Left ventricle myocardium inferior (tissue), 1 donor: ENCODE results near the gene ITGA6. TPM values are rescaled to one million over a fixed set of nuclear protein-coding genes. Genes with fewer than 3 reads are reported as not detected.
A peak's percentile ranks its signal among the peaks of the same experiment; 100 is the strongest.

ENCODE experiments used
- DNase-seq: peaks from one replicate; pipeline ENCODE4 v3.0.0-alpha.2; 2020
- H3K27ac ChIP-seq: fragments of 200-600 bp; replicated peaks from 2 replicates; pipeline ENCODE4 v1.8.0; 2021
- H3K27me3 ChIP-seq: fragments of 200-600 bp; 2 replicates; pipeline ENCODE4 v1.8.0; 2021; ENCODE audit warnings: low read depth
- H3K36me3 ChIP-seq: fragments of 200-600 bp; 2 replicates; pipeline ENCODE4 v1.8.0; 2021
- H3K4me1 ChIP-seq: fragments of 200-600 bp; 2 replicates; pipeline ENCODE4 v1.8.0; 2021
- H3K4me3 ChIP-seq: fragments of 200-600 bp; 2 replicates; pipeline ENCODE4 v1.8.0; 2021; ENCODE audit warnings: mild to moderate bottlenecking, moderate library complexity
- H3K9me3 ChIP-seq: fragments of 200-600 bp; replicated peaks from 2 replicates; pipeline ENCODE4 v1.8.0; 2021
- CTCF ChIP-seq: fragments of 200-600 bp; IDR thresholded peaks from 2 replicates; pipeline ENCODE4 v1.8.0; 2021; ENCODE audit warnings: antibody characterized with exemption, mild to moderate bottlenecking, borderline replicate concordance
- intact Hi-C: fragments of 100-400 bp; cut with micrococcal nuclease; formaldehyde crosslinking; loops from one replicate; pipeline ENCODE4 v1.11.0; 2022
- total RNA-seq: library from RNA; stranded (reverse); fragmentation: NEBNext Ultra II Directional; extraction: Animal tissue kit (Norgen Biotek cat#: 25700); gene quantifications from one replicate; pipeline ENCODE4 v1.2.1, GENCODE V29; 2021
- donor health status: DM: no; HTN: yes; CAD: no; lungs with severe emphysema.

Gene ITGA6
- total RNA-seq, 1 donor from 2014 or later = 42.0 TPM

GRCh38 chr2:172440795-172441194 is 13.4 kb downstream of the ITGA6 start:
- no peak for TF ChIP-seq CTCF
- Histone ChIP-seq H3K27ac (peak overlapping the region; percentile 65), H3K27me3 (no peaks in the 10 kb centered on the region), H3K9me3 (no peaks in the 10 kb centered on the region), H3K36me3 (no peaks in the 10 kb centered on the region), H3K4me3 (no peak overlapping the region), H3K4me1 (peaks cover 88% of the 10 kb centered on the region)
- no peak for DNase-seq
- intact Hi-C loops = no loop called here

- no peak for TF ChIP-seq CTCF
- DNase-seq = no peak
- Histone ChIP-seq H3K27ac (peak overlapping the region; percentile 20), H3K27me3 (no peaks in the 10 kb centered on the region), H3K9me3 (no peaks in the 10 kb centered on the region), H3K4me1 (peaks cover 88% of the 10 kb centered on the region), H3K36me3 (no peaks in the 10 kb centered on the region), H3K4me3 (no peak overlapping the region)
- intact Hi-C loops = no loop called here
Observed at GRCh38 chr2:172442072-172442895, 14.9 kb downstream of the ITGA6 start.

GRCh38 chr2:172445851-172446250 is 18.5 kb downstream of the ITGA6 start:
- H3K36me3 ChIP-seq = no peaks in the 10 kb centered on the region
- no peak overlapping the region for H3K4me3 ChIP-seq
- no peaks in the 10 kb centered on the region for H3K9me3 ChIP-seq
- TF ChIP-seq CTCF = no peak
- no peaks in the 10 kb centered on the region for H3K27me3 ChIP-seq
- DNase-seq = no peak
- intact Hi-C loops = no loop called here
- H3K4me1 ChIP-seq = peaks cover 80% of the 10 kb centered on the region
- no peak overlapping the region for H3K27ac ChIP-seq

- no peak for TF ChIP-seq CTCF
- Histone ChIP-seq H3K4me3 (no peak overlapping the region), H3K27me3 (no peaks in the 10 kb centered on the region), H3K9me3 (no peaks in the 10 kb centered on the region), H3K27ac (no peak overlapping the region), H3K4me1 (peaks cover 77% of the 10 kb centered on the region), H3K36me3 (no peaks in the 10 kb centered on the region)
- intact Hi-C loops = no loop called here
- no peak for DNase-seq
Observed at GRCh38 chr2:172446474-172447063, 19.2 kb downstream of the ITGA6 start.

GRCh38 chr2:172447811-172448493 is 20.6 kb downstream of the ITGA6 start:
- intact Hi-C loops = no loop called here
- no peak overlapping the region for H3K4me3 ChIP-seq
- H3K4me1 ChIP-seq = peaks cover 77% of the 10 kb centered on the region
- no peaks in the 10 kb centered on the region for H3K36me3 ChIP-seq
- H3K27ac ChIP-seq = no peak overlapping the region
- no peak for TF ChIP-seq CTCF
- no peaks in the 10 kb centered on the region for H3K27me3 ChIP-seq
- no peak for DNase-seq
- no peaks in the 10 kb centered on the region for H3K9me3 ChIP-seq
